GM12801 (cell line): ENCODE measurements around the gene FAHD2A.

Source experiments
- TF ChIP-seq, protein P1 (sequence below): IDR thresholded peaks from one replicate; pipeline ENCODE4 v1.5.1; 2011; ENCODE audit warnings: control low read depth; ENCODE audit not compliant: insufficient read length; ENCODE audit errors: extremely low read depth

The FAHD2A gene

DNA sequence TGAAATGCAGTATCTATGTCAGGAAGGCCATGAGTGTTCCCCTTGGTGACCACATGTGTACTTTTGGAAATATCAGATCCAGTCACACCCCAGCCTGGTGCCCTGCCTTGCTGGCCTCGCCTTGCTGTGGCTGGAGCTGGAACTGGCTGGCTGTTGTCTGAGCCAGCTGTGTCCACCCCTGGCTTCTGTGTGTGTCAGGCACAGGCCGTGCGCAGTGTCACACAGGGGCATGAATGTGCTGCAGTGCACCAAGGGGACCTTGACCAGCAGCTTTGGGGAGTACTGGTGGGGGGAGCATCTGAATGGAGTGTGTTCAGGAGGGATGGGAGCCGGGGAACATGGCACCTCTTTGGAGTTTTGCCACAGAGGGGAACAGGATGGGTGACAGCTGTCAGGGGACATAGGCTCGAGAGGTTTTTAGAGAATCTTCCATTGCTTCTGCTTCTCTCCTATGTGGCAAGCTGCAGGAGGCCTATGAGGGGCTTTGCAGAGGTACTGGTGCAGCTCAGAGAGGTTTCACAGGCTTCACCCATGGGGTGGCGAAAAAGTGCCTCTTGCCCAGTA is 44.7 kb upstream of the FAHD2A start:
- TF ChIP-seq, protein P1, sequence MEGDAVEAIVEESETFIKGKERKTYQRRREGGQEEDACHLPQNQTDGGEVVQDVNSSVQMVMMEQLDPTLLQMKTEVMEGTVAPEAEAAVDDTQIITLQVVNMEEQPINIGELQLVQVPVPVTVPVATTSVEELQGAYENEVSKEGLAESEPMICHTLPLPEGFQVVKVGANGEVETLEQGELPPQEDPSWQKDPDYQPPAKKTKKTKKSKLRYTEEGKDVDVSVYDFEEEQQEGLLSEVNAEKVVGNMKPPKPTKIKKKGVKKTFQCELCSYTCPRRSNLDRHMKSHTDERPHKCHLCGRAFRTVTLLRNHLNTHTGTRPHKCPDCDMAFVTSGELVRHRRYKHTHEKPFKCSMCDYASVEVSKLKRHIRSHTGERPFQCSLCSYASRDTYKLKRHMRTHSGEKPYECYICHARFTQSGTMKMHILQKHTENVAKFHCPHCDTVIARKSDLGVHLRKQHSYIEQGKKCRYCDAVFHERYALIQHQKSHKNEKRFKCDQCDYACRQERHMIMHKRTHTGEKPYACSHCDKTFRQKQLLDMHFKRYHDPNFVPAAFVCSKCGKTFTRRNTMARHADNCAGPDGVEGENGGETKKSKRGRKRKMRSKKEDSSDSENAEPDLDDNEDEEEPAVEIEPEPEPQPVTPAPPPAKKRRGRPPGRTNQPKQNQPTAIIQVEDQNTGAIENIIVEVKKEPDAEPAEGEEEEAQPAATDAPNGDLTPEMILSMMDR: no peak

DNA sequence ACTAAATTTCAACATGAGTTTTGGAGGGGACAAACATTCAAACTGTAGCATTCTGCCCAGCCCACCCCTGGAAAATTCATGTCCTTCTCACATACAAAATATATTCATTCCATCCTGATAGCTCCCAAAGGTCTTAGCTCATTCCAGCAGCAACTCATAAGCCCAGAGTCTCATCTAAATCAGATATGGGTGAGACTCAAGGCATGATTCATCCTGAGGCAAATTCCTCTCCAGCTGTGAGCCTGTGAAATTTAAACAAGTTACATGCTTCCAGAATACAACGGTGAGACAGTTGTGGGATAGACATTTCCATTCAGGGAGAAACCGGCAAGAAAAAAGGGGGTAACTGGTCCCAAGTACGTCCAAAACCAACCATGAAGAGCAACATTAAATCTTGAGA is 43.5 kb upstream of the FAHD2A start:
- TF ChIP-seq, protein P1: no peak

DNA sequence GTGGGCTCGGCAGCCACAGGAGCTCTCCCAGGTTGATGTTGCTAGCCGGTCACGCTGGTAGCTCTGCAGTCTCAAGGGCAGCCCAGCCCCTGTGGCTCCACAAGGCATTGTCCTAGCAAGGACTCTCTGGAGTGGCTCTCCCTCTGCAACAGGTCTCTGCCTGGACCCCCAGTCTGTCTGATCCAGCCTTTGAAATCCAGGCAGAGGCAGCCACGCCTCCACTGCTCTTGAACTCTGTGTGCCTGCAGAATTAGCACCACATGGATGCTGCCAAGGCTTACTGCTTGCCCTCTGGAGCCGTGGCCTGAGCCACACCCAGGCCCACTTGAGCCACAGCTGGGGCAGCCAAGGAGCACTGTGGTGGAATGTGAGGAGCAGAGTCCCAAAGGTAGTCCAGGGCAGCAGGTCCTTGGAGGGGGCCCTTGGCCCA is 43.0 kb upstream of the FAHD2A start:
- TF ChIP-seq, protein P1: no peak

DNA sequence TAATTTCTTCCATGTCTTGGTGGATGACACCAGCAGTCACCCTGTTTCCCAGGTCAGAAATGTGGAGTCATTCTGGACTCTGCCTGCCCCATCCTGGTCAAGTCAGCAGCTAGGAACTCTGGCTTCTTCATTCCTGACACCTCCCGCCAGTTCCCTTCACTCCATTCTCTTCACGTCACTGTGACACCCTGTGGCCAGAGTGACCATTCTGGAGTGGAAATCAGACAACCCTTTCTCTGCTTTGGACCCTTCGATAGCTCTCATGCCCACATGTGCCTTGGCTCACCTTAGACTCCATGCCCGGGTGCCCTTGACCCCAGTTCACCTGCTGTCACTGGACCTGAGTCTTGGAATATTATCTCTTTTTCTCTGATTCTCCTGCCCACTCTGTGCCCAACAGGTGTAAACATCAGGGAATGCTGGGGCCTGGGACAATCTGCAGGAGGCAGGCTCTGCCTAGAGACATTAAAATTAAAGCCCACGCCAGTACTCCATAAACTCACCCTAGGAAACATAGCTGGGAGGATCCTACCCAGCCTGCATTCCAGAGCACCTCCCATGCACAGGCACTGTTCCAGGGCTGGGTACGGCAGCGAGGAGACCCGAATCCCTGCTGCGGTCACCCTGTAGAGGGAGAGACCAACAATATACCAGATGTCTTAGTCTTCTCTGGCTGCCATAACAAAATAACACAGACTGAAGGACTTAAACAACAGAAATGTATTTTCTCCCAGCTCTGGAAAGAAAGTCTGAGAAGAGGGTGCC is 41.1 kb upstream of the FAHD2A start:
- TF ChIP-seq, protein P1: no peak

DNA sequence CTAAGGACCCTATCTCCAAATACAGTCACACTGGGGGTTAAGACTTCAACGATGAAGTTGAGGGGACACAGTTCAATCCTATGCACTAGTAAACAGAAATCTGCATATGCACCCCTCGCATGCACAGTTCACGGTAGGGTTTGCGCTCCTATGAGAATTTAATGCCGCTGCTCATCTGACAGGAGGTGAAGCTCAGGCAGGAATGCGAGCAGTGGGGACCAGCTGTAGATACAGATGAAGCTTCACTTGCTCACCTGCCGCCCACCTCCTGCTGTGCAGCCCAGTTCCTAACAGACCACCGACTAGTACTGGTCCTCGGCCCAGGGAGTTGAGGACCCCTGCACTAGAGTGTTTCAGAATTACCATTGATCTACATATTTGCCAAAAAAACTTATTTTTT is 40.0 kb upstream of the FAHD2A start:
- TF ChIP-seq, protein P1: no peak

DNA sequence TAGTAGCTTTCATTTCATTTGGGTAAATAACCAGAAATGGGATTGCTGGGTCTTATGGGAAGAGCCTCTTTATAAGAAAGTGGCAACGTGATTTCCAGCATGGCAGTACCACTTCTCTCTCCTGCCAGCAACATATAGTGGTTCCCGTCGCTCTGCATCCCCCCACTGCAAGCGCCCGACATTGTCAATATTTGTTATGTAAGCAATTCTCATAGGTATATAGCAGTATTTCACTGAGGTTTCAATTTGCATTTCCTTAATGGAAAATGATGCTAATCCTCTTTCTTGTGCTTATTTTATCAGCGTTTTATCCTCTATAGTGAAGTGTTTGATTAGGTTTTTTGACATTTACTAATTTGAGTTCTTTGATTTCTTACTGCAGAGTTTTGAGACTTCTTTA is 36.0 kb upstream of the FAHD2A start:
- TF ChIP-seq, protein P1: no peak

DNA sequence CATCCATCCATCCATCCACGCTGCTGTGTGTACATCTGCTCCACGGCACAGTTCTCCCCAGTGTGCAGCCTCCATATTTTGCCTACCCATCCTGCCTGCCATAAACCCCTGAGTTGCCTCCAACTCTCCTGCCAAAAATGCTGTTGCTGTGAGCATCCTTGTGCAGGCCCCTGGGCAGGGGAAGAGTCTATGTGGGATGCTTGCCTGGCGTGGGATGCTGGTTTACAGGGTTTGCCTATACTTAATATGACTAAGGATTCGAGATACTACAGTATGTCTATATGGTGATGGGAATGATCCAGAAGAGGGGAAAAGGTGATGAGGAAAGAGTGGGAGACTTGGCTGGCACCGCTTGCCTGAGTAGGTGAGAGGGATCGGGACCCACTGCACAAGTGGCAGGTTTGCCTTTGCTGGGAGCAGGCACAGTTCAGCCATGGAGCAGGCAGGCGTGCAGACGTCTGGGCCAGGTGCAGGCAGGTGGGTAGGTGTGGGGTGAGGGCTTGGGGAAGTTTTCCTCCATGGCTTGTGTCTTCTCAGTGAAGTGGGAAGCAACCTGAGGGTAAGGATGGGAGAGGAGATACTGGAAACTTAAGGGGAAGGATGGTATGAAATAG is 30.2 kb upstream of the FAHD2A start:
- TF ChIP-seq, protein P1: no peak
